OCI-LY1 (cell line): ENCODE results near the gene SOBP.

Source experiments
- CTCF ChIP-seq: fragments of 200-600 bp; sonication (generic), shearing (Covaris generic); IDR thresholded peaks from 2 replicates; pipeline ENCODE4 v1.5.1; 2017; ENCODE audit warnings: mild to moderate bottlenecking, antibody characterized with exemption, low read length, moderate library complexity, mixed read lengths
- EZH2 ChIP-seq: fragments of 200-600 bp; sonication (generic), shearing (Covaris generic); IDR thresholded peaks from 2 replicates; pipeline ENCODE4 v1.8.0; 2017; ENCODE audit warnings: borderline replicate concordance, mixed run types, mild to moderate bottlenecking, antibody characterized with exemption, low read length, moderate library complexity, mixed read lengths

- TF ChIP-seq CTCF = no peak
- TF ChIP-seq EZH2 = no peak
These were observed 33.9 kb downstream of the SOBP start for GRCh38 chr6:107523794-107524193.
